IMR-90 (cell line): Measurements from ENCODE around the gene FBXW8. TPM values are rescaled to one million over a fixed set of nuclear protein-coding genes. Genes with fewer than 3 reads are reported as not detected.

ENCODE experiments used
- ATAC-seq: fragments of 200-7000 bp; cut with Tn5 transposase; 2 replicates; pipeline ENCODE4 v1.9.1; 2020; ENCODE audit warnings: low read depth, mild to moderate bottlenecking, moderate library complexity
- BruUV-seq: library from RNA; stranded (reverse); fragments of 400-500 nt; replicated peaks from 2 replicates; lab custom pipeline; 2021; lab: Mats Ljungman, UMichigan
- CTCF ChIA-PET: fragments of 300-600 bp; formaldehyde crosslinking; extraction: SDS; loops from one replicate; lab custom pipeline; 2021; ENCODE audit warnings: antibody characterized with exemption; lab: Yijun Ruan, JAX
- POLR2A ChIA-PET: fragments of 300-600 bp; sonication (Branson Sonifier 250); formaldehyde crosslinking; loops from one replicate; lab custom pipeline; 2022; ENCODE audit warnings: antibody characterized with exemption; ENCODE audit not compliant: unreplicated experiment; lab: Charles Lee
- DNase-seq: peaks from one replicate; pipeline ENCODE4 v3.0.0; 2013
- H2AFZ ChIP-seq: replicated peaks from 2 replicates; pipeline ENCODE3; 2013; ENCODE audit warnings: low read length, mild to moderate bottlenecking; ENCODE audit not compliant: poor library complexity
- H2AK5ac ChIP-seq: 2 replicates; pipeline ENCODE4 v1.6.1; 2013; ENCODE audit warnings: low read depth, low read length, inconsistent platforms
- H2AK9ac ChIP-seq: replicated peaks from 2 replicates; pipeline ENCODE3; 2013; ENCODE audit warnings: mild to moderate bottlenecking, low read depth, low read length, moderate library complexity; ENCODE audit not compliant: poor library complexity
- H2BK120ac ChIP-seq: 2 replicates; pipeline ENCODE4 v1.6.1; 2013; ENCODE audit warnings: low read depth, low read length, inconsistent platforms
- H2BK15ac ChIP-seq: 3 replicates; pipeline ENCODE4 v1.6.1; 2013; ENCODE audit warnings: low read depth, low read length, inconsistent platforms
- H2BK20ac ChIP-seq: 2 replicates; pipeline ENCODE4 v1.6.1; 2013; ENCODE audit warnings: low read depth, mild to moderate bottlenecking, inconsistent platforms, low read length, moderate library complexity
- H2BK5ac ChIP-seq: 2 replicates; pipeline ENCODE4 v1.6.1; 2013; ENCODE audit warnings: mild to moderate bottlenecking, low read depth, low read length, inconsistent platforms; ENCODE audit not compliant: poor library complexity, severe bottlenecking
- H3K14ac ChIP-seq: replicated peaks from 2 replicates; pipeline ENCODE4 v1.6.1; 2013; ENCODE audit warnings: low read depth, low read length, inconsistent platforms
- H3K18ac ChIP-seq: 2 replicates; pipeline ENCODE4 v1.6.1; 2013; ENCODE audit warnings: low read depth, low read length, control low read depth
- H3K23ac ChIP-seq: 2 replicates; pipeline ENCODE4 v1.6.1; 2013; ENCODE audit warnings: low read depth, low read length, inconsistent platforms
- H3K27ac ChIP-seq: 2 replicates; pipeline ENCODE4 v1.5.1; 2013; ENCODE audit warnings: mild to moderate bottlenecking, control low read depth, low read length; ENCODE audit not compliant: insufficient read depth
- H3K27me3 ChIP-seq: 2 replicates; pipeline ENCODE4 v1.6.1; 2013; ENCODE audit warnings: low read length; ENCODE audit not compliant: control insufficient read depth, insufficient read depth
- H3K36me3 ChIP-seq: 2 replicates; pipeline ENCODE4 v1.6.1; 2013; ENCODE audit warnings: low read length, mixed read lengths; ENCODE audit not compliant: control insufficient read depth, insufficient read depth
- H3K4ac ChIP-seq: 2 replicates; pipeline ENCODE4 v1.6.1; 2013; ENCODE audit warnings: low read depth, low read length, inconsistent platforms
- H3K4me1 ChIP-seq: 2 replicates; pipeline ENCODE4 v1.6.1; 2013; ENCODE audit warnings: low read length, mixed read lengths; ENCODE audit not compliant: control insufficient read depth, insufficient read depth
- H3K4me2 ChIP-seq: 2 replicates; pipeline ENCODE4 v1.6.1; 2013; ENCODE audit warnings: low read depth, mild to moderate bottlenecking, control low read depth, low read length, moderate library complexity
- H3K4me3 ChIP-seq: 2 replicates; pipeline ENCODE4 v1.5.1; 2013; ENCODE audit warnings: low read depth, mild to moderate bottlenecking, control low read depth, low read length, moderate library complexity; ENCODE audit not compliant: insufficient read depth
- H3K56ac ChIP-seq: 2 replicates; pipeline ENCODE4 v1.6.1; 2013; ENCODE audit warnings: low read length, inconsistent platforms; ENCODE audit not compliant: insufficient read depth; ENCODE audit errors: extremely low read depth
- H3K79me1 ChIP-seq, 2 experiments: 2 replicates each; pipeline ENCODE4 v1.6.1; 2013; ENCODE audit warnings: low read length in 2 of 2, inconsistent platforms in 1 of 2, low read depth in 1 of 2
- H3K9ac ChIP-seq: 2 replicates; pipeline ENCODE4 v1.6.1; 2013; ENCODE audit warnings: low read depth, low read length, control low read depth
- H3K9me1 ChIP-seq: 2 replicates; pipeline ENCODE4 v1.6.1; 2013; ENCODE audit warnings: low read length, inconsistent platforms; ENCODE audit not compliant: insufficient read depth
- H3K9me3 ChIP-seq: 2 replicates; pipeline ENCODE4 v1.6.1; 2013; ENCODE audit warnings: low read length; ENCODE audit not compliant: control insufficient read depth, insufficient read depth
- H4K20me1 ChIP-seq: 2 replicates; pipeline ENCODE4 v1.6.1; 2013; ENCODE audit warnings: low read length, inconsistent platforms; ENCODE audit not compliant: insufficient read depth
- H4K5ac ChIP-seq: 2 replicates; pipeline ENCODE4 v1.6.1; 2013; ENCODE audit warnings: mild to moderate bottlenecking, low read depth, low read length, control low read depth
- H4K8ac ChIP-seq, 2 experiments: 2 replicates each; pipeline ENCODE4 v1.6.1; 2013; ENCODE audit warnings: low read depth in 2 of 2, low read length in 2 of 2, control low read depth in 1 of 2, inconsistent platforms in 1 of 2
- H4K91ac ChIP-seq: 2 replicates; pipeline ENCODE4 v1.6.1; 2013; ENCODE audit warnings: low read depth, low read length, inconsistent platforms; ENCODE audit not compliant: insufficient read depth
- BHLHE40 ChIP-seq: fragments of 150-350 bp; IDR thresholded peaks from 2 replicates; pipeline ENCODE4 v1.6.1; 2016; ENCODE audit warnings: mild to moderate bottlenecking, low read depth, low read length
- FOS ChIP-seq: fragments of 150-350 bp; IDR thresholded peaks from 2 replicates; pipeline ENCODE4 v1.6.1; 2016; ENCODE audit warnings: low read depth, low read length
- MAZ ChIP-seq: IDR thresholded peaks from 2 replicates; pipeline ENCODE4 v1.6.1; 2012; ENCODE audit warnings: low read depth, mild to moderate bottlenecking, low read length, improper control_type of control experiment, moderate library complexity, borderline replicate concordance
- USF2 ChIP-seq: fragments of 150-350 bp; IDR thresholded peaks from 2 replicates; pipeline ENCODE4 v1.6.1; 2017; ENCODE audit warnings: mild to moderate bottlenecking, antibody characterized with exemption, low read length, low read depth
- WGBS, 2 experiments: methylation state at CpG; one replicate each; pipeline versions ENCODE4 v1.1.5 to v1.1.7; 2013; ENCODE audit warnings: missing lambda C conversion rate in 2 of 2; ENCODE audit not compliant: insufficient read length in 1 of 2; ENCODE audit errors: extremely low coverage in 2 of 2; 5-methylcytosine and 5-hydroxymethylcytosine counted together
- dilution Hi-C: fragments of 300-500 bp; cut with HindIII; formaldehyde crosslinking; loops from one replicate; pipeline ENCODE4 v1.14.3; 2018; ENCODE audit warnings: low sequenced_read_pairs; ENCODE audit not compliant: unreplicated experiment
- in situ Hi-C: fragments of 300-500 bp; cut with MboI; formaldehyde crosslinking; loops from 3 replicates; pipeline ENCODE4 v1.14.3; 2019; ENCODE audit warnings: low sequenced_read_pairs, inconsistent platforms, mixed read lengths
- intact Hi-C: fragments of 100-400 bp; cut with micrococcal nuclease; formaldehyde crosslinking; loops from 2 replicates; pipeline ENCODE4 v1.10.0; 2022
- polyA plus RNA-seq, 3 experiments: library from polyadenylated mRNA; depleted of rRNA; stranded (reverse); fragments of >200 nt; gene quantifications; 2 replicates each; pipeline ENCODE4 v1.2.3, GENCODE V29; 2012; ENCODE audit warnings: low replicate concordance in 1 of 3
- total RNA-seq: library from RNA; depleted of rRNA; stranded (reverse); fragments of >200 nt; gene quantifications from 2 replicates; pipeline ENCODE4 v1.2.3, GENCODE V29; 2012

The FBXW8 gene
- total and polyA plus RNA-seq, 2 of the 4 experiments (the other 2 are of a cell fraction), result 20.3 to 25.8 TPM

- Histone ChIP-seq H4K20me1 (no peaks in the 10 kb centered on the region), H3K4me1 (peaks cover 5% of the 10 kb centered on the region), H2BK120ac (peak overlapping the region; percentile 84; the same call in 1 of the 2 replicates), H4K91ac (no peak overlapping the region), H4K5ac (no peak overlapping the region), H3K36me3 (no peaks in the 10 kb centered on the region), H3K9ac (no peak overlapping the region; the same call in 1 of the 2 replicates), H3K27ac (no peak overlapping the region), H3K9me1 (peaks cover 14% of the 10 kb centered on the region), H2BK5ac (peak overlapping the region; percentile 24), H3K18ac (no peak overlapping the region; the same call in 1 of the 2 replicates), H3K4ac (no peak overlapping the region; the same call in 1 of the 2 replicates), H3K79me1 (no peaks in the 10 kb centered on the region), H3K27me3 (no peaks in the 10 kb centered on the region; the same call in 1 of the 2 replicates), H3K4me2 (0 out of 2 replicates have a peak overlapping the region, but pooled peaks have one; percentile 18), H2AK5ac (no peak overlapping the region), H4K8ac (peak overlapping the region; percentile 11 to 67; a peak in 1 of 4 replicates), H3K56ac (no peak overlapping the region), H3K4me3 (no peak overlapping the region), H3K9me3 (no peaks in the 10 kb centered on the region), H3K23ac (no peak overlapping the region; the same call in 1 of the 2 replicates), H3K14ac (no peak overlapping the region), H2AK9ac (peak overlapping the region; percentile 61), H2BK15ac (peak overlapping the region; percentile 74; the same call in 1 of the 3 replicates), H2BK20ac (peak overlapping the region; percentile 89), H2AFZ (peak overlapping the region; percentile 76)
- TF ChIP-seq USF2, result no peak
- no peak for TF ChIP-seq FOS
- TF ChIP-seq BHLHE40, result peak; percentile 60
- TF ChIP-seq MAZ, result peak; percentile 85; the same call in 1 of the 2 replicates
- peak; percentile 87 for ATAC-seq
- ChIA-PET POLR2A (no interaction called here), CTCF (no interaction called here)
- no TSS peak for BruUV-seq
- peak; percentile 90 for DNase-seq
- in situ Hi-C loops, result no loop called here
- dilution Hi-C loops, result no loop called here
- no CpG with 5 or more reads among the region's 12 CpGs for WGBS, 2 experiments
- intact Hi-C loops, result no loop called here
Measured at GRCh38 chr12:116861320-116861719, 49.4 kb upstream of the FBXW8 start.
